HL-60 (cell line): Measurements from ENCODE around the gene NCSTN.

Source experiments
- DNase-seq, 2 experiments: peaks; one replicate each; pipeline ENCODE4 v3.0.0-alpha.2; 2010 to 2020; ENCODE audit warnings: low read depth in 1 of 2, low spot score in 1 of 2
- H3K27ac ChIP-seq: fragments of 250-450 bp; sonication (Bioruptor Pico); replicated peaks from 2 replicates; pipeline ENCODE4 v1.5.1; 2020; ENCODE audit warnings: mild to moderate bottlenecking, moderate library complexity
- H3K27me3 ChIP-seq: fragments of 250-450 bp; sonication (Bioruptor Pico); 2 replicates; pipeline ENCODE4 v1.5.1; 2021; ENCODE audit warnings: mild to moderate bottlenecking, moderate library complexity; ENCODE audit not compliant: insufficient read depth, poor library complexity, severe bottlenecking
- H3K4me3 ChIP-seq: replicated peaks from 2 replicates; pipeline ENCODE4 v1.5.1; 2011; ENCODE audit warnings: mild to moderate bottlenecking, control low read depth, low read length; ENCODE audit not compliant: insufficient read depth
- CTCF ChIP-seq: IDR thresholded peaks from one replicate; pipeline ENCODE4 v1.5.1; 2011; ENCODE audit warnings: low read length, control low read depth, inconsistent platforms; ENCODE audit not compliant: insufficient read depth
- GABPA ChIP-seq: IDR thresholded peaks from 2 replicates; pipeline ENCODE4 v1.6.1; 2012; ENCODE audit warnings: low read depth
- POLR2AphosphoS5 ChIP-seq: IDR thresholded peaks from 2 replicates; pipeline ENCODE4 v1.6.1; 2012; ENCODE audit warnings: low read depth
- REST ChIP-seq: IDR thresholded peaks from 2 replicates; pipeline ENCODE4 v1.6.1; 2012; ENCODE audit warnings: low read depth; ENCODE audit not compliant: insufficient replicate concordance
- SPI1 ChIP-seq: IDR thresholded peaks from 2 replicates; pipeline ENCODE4 v1.6.1; 2012; ENCODE audit warnings: low read depth, mild to moderate bottlenecking, borderline replicate concordance

NCSTN gene

GRCh38 chr1:160371346-160371631 lies 28.1 kb downstream of the NCSTN start:
- no peak overlapping the region for H3K27ac ChIP-seq
- DNase-seq: no peak
- no peak overlapping the region for H3K4me3 ChIP-seq
- no peaks in the 10 kb centered on the region for H3K27me3 ChIP-seq
- no peak for TF ChIP-seq REST
- no peak for TF ChIP-seq POLR2AphosphoS5
- TF ChIP-seq GABPA: no peak
- TF ChIP-seq SPI1: no peak
- TF ChIP-seq CTCF: no peak

- Histone ChIP-seq H3K27ac (no peak overlapping the region), H3K4me3 (no peak overlapping the region), H3K27me3 (no peaks in the 10 kb centered on the region)
- TF ChIP-seq SPI1: no peak
- TF ChIP-seq GABPA: no peak
- TF ChIP-seq POLR2AphosphoS5: no peak
- no peak for TF ChIP-seq CTCF
- TF ChIP-seq REST: no peak
- no peak for DNase-seq
Measured at GRCh38 chr1:160371756-160372155, 28.6 kb downstream of the NCSTN start.

- no peak for TF ChIP-seq CTCF
- no peak for TF ChIP-seq POLR2AphosphoS5
- TF ChIP-seq GABPA: no peak
- 0 out of 2 replicates have a peak, but pooled peaks have one; percentile 17 for TF ChIP-seq SPI1
- peak; percentile 97 for TF ChIP-seq REST
- no peak overlapping the region for H3K27ac ChIP-seq
Measured at GRCh38 chr1:160373696-160374095, 30.5 kb downstream of the NCSTN start.

More at GRCh38 chr1:160373696-160374095, 30.5 kb downstream of the NCSTN start:
- Histone ChIP-seq H3K4me3 (no peak overlapping the region), H3K27me3 (no peaks in the 10 kb centered on the region)
- DNase-seq: peak; percentile 14 to 58
